Psoas muscle (tissue), 8 donors: ENCODE measurements around the gene PCCA. TPM values are rescaled to one million over a fixed set of nuclear protein-coding genes. Genes with fewer than 3 reads are reported as not detected.
A peak's percentile ranks its signal among the peaks of the same experiment; 100 is the strongest.

Source experiments
- ATAC-seq, 4 donors: fragments of 200-7000 bp; cut with Tn5 transposase; one replicate each; pipeline ENCODE4 v1.9.1; 2020; ENCODE audit warnings: moderate library complexity in 3 of 4, mild to moderate bottlenecking in 2 of 4
- DNase-seq, 2 donors: peaks; one replicate each; pipeline ENCODE4 v3.0.0-alpha.2; 2020
- H3K27ac ChIP-seq: fragments of 200-600 bp; one replicate; pipeline ENCODE4 v1.8.0; 2022
- H3K27me3 ChIP-seq, 3 donors: fragments of 200-600 bp in 1 of 3; one replicate each; pipeline versions ENCODE4 v1.6.1 to v1.8.0; 2013 to 2022; ENCODE audit warnings: low read length in 2 of 3, mild to moderate bottlenecking in 2 of 3, moderate library complexity in 1 of 3; ENCODE audit not compliant: insufficient read depth in 3 of 3
- H3K36me3 ChIP-seq, 2 donors: fragments of 200-600 bp in 1 of 2; one replicate each; pipeline versions ENCODE4 v1.6.1 to v1.8.0; 2013 to 2022; ENCODE audit warnings: low read depth in 1 of 2, mild to moderate bottlenecking in 1 of 2, moderate library complexity in 1 of 2; ENCODE audit not compliant: insufficient read depth in 1 of 2
- H3K4me1 ChIP-seq: fragments of 200-600 bp; one replicate; pipeline ENCODE4 v1.8.0; 2022
- H3K4me3 ChIP-seq: fragments of 200-600 bp; one replicate; pipeline ENCODE4 v1.8.0; 2022; ENCODE audit warnings: mild to moderate bottlenecking
- H3K9me3 ChIP-seq: fragments of 200-600 bp; one replicate; pipeline ENCODE4 v1.8.0; 2022
- WGBS, 3 donors: extraction: QIAGEN DNeasy Blood & Tissue Kit; methylation state at CpG; one replicate each; pipeline versions ENCODE4 v1.1.6 to v1.1.7; 2013; 5-methylcytosine and 5-hydroxymethylcytosine counted together
- intact Hi-C, 2 donors: fragments of 100-400 bp; cut with DNase I; formaldehyde crosslinking; loops; one replicate each; pipeline versions ENCODE4 v1.11.0 to v1.14.2; 2022
- polyA plus RNA-seq, 3 donors: library from polyadenylated mRNA; stranded (reverse); fragments of 200-250 nt; gene quantifications; one replicate each; pipeline ENCODE4 v1.2.3, GENCODE V29; 2013
- total RNA-seq, 4 donors: library from RNA; stranded (reverse); fragmentation: NEBNext Ultra II Directional in 2 of 4; extraction: Animal tissue kit (Norgen Biotek cat#: 25700) in 2 of 4; gene quantifications; one replicate each; pipeline versions ENCODE4 v1.2.1 to v1.2.4, GENCODE V29; 2021 to 2023
- TF ChIP-seq, protein P1 (sequence below): fragments of 200-600 bp; IDR thresholded peaks from one replicate; pipeline ENCODE4 v1.8.0; 2022; ENCODE audit warnings: antibody characterized with exemption
- donor health status: healthy with polysubstance abuse.
- donor health status: DM: no; HTN: no; CAD: no; lungs with moderate emphysema.
- donor health status: Bipolar disorder and iron deficiency.
- donor health status: healthy.
- donor health status: DM: yes; HTN: yes; CAD: no.
- donor health status: DM: no; HTN: no; CAD: no.
- donor health status: DM: no; HTN: no; CAD: no.
- donor health status: DM: yes; HTN: yes; CAD: no.

Gene PCCA
- total and polyA plus RNA-seq, 7 donors: 6.2 to 23.9 (median 13.3) TPM

DNA sequence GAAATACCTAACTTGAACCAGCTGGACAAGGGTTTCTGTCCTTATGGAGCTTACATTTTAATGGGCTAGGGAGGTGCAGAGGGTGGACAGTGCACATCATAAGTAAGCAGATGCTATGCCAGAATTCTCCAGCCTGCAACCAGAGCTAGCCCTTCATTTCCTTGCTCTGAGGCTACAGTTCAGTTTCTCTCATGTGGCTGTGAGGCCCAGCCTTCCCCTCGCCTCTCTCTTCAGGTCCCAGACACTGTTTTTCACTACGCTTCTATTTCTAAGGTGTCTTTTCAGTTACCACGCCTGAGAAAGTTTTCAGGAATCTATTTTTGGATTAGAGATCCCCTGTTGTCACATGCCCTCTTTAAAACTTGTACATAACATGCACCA, 141.9 kb downstream of the PCCA start:
- ATAC-seq: peak in 1 of 4 donors; percentile 24
- intact Hi-C loops: loop anchor here (5.0 kb wide), 2 partner anchors 282 to 573 kb away; no protein-coding TSS in a partner anchor
- TF ChIP-seq, protein P1, sequence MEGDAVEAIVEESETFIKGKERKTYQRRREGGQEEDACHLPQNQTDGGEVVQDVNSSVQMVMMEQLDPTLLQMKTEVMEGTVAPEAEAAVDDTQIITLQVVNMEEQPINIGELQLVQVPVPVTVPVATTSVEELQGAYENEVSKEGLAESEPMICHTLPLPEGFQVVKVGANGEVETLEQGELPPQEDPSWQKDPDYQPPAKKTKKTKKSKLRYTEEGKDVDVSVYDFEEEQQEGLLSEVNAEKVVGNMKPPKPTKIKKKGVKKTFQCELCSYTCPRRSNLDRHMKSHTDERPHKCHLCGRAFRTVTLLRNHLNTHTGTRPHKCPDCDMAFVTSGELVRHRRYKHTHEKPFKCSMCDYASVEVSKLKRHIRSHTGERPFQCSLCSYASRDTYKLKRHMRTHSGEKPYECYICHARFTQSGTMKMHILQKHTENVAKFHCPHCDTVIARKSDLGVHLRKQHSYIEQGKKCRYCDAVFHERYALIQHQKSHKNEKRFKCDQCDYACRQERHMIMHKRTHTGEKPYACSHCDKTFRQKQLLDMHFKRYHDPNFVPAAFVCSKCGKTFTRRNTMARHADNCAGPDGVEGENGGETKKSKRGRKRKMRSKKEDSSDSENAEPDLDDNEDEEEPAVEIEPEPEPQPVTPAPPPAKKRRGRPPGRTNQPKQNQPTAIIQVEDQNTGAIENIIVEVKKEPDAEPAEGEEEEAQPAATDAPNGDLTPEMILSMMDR: no peak

DNA sequence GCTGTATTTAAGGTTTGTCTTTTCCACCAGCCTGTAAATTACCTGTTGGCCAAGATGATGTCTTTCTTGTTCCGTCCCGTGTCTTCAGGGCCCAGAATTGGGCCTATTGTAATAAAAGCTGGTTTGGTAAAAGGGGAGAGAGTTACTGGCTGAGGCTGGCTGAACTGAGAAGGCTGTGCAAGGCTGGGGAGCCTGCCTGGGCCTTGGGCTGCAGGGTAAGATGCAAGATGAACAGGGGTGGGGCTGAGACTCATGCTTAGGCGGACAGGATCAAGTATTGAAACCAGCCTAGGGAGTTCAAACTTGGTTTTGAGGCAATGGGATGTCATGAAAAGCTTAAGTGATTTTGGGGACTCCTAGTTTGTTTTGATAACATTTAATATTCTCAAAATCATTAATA, 142.3 kb downstream of the PCCA start:
- ATAC-seq (no peak), DNase-seq (no peak)
- Histone ChIP-seq H3K4me3 (no peak overlapping the region), H3K27me3 (no peaks in the 10 kb centered on the region), H3K9me3 (no peaks in the 10 kb centered on the region), H3K36me3 (no peaks in the 10 kb centered on the region), H3K4me1 (no peaks in the 10 kb centered on the region), H3K27ac (no peak overlapping the region)
- intact Hi-C loops: loop anchor here (5.0 kb wide), 2 partner anchors 281 to 574 kb away; no protein-coding TSS in a partner anchor
- 95 to 98% (median 95%) methylated on average over 3 of the region's 3 CpGs for WGBS, 3 donors
- TF ChIP-seq, protein P1: no peak

More for the DNA sequence above, 141.9 kb downstream of the PCCA start:
- no peak overlapping the region for H3K27ac ChIP-seq
- H3K9me3 ChIP-seq: no peaks in the 10 kb centered on the region
- H3K4me3 ChIP-seq: no peak overlapping the region
- H3K27me3 ChIP-seq: no peaks in the 10 kb centered on the region
- H3K4me1 ChIP-seq: no peaks in the 10 kb centered on the region
- no peaks in the 10 kb centered on the region for H3K36me3 ChIP-seq
- 65 to 84% (median 81%) methylated on average over 3 of the region's 3 CpGs for WGBS, 3 donors
- DNase-seq: no peak

DNA sequence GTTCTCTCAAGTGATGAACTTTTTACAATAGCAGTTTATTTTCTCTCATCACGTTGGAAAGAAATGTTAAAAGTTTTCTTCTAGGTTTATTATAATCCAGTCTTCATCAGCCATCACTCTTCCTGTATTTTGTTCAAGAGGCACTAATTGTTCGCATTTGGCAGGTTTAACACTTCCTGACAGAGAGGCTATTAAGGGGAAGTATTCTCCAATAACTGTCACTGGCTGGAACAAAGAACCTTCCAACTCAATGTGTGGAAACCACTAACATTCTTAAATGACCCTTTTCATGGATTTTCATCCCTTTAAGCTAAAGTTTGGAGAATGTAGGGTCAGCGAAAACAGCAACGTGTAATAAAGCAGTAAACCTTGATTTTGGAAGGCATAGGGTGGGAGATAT, 145.1 kb downstream of the PCCA start:
- WGBS, 3 donors: 69 to 79% (median 73%) methylated on average over 4 of the region's 4 CpGs
- no peak for ATAC-seq
- intact Hi-C loops: loop anchor here (2.0 to 5.0 kb wide), 3 partner anchors 278 to 577 kb away; no protein-coding TSS in a partner anchor

DNA sequence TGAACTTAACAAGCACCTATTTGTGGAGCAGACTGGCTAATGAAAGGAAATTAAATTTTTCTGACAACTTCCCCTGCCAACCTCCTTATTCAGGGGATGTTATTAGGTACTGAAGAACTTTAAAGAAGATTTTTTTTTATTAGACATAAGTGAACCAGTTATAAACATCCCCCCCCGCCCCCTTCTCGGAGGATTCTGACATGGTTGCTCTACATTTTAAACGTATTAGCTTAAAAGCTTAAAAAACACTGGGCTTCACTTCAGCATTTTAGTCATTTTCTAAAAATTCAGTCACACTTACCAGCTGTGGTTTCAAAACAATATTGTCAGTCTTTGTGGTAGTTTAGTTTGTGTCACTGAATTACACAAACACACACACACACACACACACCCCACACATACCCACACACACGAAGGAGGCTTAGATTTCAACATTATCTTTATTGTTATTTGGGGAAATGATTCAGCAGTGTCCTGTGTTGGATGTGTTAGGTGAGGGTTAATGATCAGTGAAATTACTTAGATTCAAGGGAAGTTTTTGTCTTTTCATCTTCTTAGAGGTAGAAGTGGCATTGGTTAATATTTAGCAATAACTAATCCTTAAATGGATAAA, 145.7 kb downstream of the PCCA start:
- TF ChIP-seq, protein P1: no peak
- Histone ChIP-seq H3K27me3 (no peaks in the 10 kb centered on the region), H3K4me3 (no peak overlapping the region), H3K4me1 (no peaks in the 10 kb centered on the region), H3K36me3 (no peaks in the 10 kb centered on the region), H3K9me3 (no peaks in the 10 kb centered on the region), H3K27ac (no peak overlapping the region)
- intact Hi-C loops: loop anchor here (2.0 to 5.0 kb wide), 4 partner anchors 278 to 578 kb away; no protein-coding TSS in a partner anchor
- 58 to 64% (median 58%) methylated on average over 4 of the region's 4 CpGs for WGBS, 3 donors
- ATAC-seq (no peak), DNase-seq (no peak)

More for the DNA sequence above, 145.1 kb downstream of the PCCA start:
- Histone ChIP-seq H3K27ac (no peak overlapping the region), H3K4me1 (no peaks in the 10 kb centered on the region), H3K36me3 (no peaks in the 10 kb centered on the region), H3K27me3 (no peaks in the 10 kb centered on the region), H3K9me3 (no peaks in the 10 kb centered on the region), H3K4me3 (no peak overlapping the region)
- TF ChIP-seq, protein P1: no peak
- no peak for DNase-seq
